Measurements from ENCODE around the gene LSM4.

- TF ChIP-seq, protein P1, sequence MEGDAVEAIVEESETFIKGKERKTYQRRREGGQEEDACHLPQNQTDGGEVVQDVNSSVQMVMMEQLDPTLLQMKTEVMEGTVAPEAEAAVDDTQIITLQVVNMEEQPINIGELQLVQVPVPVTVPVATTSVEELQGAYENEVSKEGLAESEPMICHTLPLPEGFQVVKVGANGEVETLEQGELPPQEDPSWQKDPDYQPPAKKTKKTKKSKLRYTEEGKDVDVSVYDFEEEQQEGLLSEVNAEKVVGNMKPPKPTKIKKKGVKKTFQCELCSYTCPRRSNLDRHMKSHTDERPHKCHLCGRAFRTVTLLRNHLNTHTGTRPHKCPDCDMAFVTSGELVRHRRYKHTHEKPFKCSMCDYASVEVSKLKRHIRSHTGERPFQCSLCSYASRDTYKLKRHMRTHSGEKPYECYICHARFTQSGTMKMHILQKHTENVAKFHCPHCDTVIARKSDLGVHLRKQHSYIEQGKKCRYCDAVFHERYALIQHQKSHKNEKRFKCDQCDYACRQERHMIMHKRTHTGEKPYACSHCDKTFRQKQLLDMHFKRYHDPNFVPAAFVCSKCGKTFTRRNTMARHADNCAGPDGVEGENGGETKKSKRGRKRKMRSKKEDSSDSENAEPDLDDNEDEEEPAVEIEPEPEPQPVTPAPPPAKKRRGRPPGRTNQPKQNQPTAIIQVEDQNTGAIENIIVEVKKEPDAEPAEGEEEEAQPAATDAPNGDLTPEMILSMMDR (IDR thresholded peaks at IDR 0.05) = no peak
- TF ChIP-seq POLR2A (IDR thresholded peaks at IDR 0.05) = no peak
Measured at GRCh38 chr19:18279266-18279515, 43.7 kb downstream of the LSM4 start.

Data from right lobe of liver (tissue), 4 donors.